GM19395 (cell line): ENCODE data around the gene AQP1.

Experiments used
- ATAC-seq: cut with Tn5 transposase; IDR thresholded peaks from one replicate; pipeline ENCODE4 v1.9.1; 2021; ENCODE audit warnings: mild to moderate bottlenecking, moderate library complexity; ENCODE audit not compliant: unreplicated experiment

Gene AQP1

DNA sequence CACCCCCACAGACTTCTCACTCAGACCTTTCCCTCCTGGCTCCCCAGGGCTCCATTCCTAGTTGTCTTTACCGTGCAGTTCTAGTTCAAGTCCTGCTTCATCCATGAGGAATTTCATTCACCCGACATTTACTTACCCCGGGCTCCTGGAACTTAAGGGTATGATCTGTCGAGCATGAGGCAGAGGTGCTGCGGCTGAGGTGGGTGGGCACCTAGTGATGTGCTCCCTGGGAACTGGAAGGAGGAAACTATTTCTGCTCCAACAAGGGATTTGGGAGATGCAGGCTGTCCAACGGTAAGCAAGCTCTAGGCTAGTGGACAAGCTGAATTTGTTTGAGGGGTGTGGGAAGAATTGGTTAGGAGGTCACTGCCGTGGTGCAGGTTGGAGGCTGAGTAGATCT is 30.2 kb upstream of the AQP1 start:
- ATAC-seq = no peak

DNA sequence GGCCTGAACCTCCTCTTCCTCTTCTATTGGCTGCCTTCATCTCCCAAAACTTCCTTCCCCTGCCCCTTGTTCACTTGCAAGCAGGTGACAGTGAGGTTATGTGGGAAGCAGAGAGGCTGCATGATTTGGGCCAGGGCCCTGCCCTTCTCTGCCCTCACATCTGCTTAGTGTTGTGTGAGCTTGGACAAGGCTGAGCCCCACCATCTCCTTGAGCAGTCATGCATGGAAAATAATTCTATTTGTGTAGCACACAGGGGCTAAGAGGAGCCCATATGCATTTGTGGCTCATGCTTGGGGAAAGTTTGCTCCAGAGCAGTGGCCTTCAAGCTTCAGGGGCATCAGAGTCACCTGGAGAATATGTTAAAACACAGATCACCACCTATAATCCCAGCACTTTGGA is 26.8 kb upstream of the AQP1 start:
- no peak for ATAC-seq

DNA sequence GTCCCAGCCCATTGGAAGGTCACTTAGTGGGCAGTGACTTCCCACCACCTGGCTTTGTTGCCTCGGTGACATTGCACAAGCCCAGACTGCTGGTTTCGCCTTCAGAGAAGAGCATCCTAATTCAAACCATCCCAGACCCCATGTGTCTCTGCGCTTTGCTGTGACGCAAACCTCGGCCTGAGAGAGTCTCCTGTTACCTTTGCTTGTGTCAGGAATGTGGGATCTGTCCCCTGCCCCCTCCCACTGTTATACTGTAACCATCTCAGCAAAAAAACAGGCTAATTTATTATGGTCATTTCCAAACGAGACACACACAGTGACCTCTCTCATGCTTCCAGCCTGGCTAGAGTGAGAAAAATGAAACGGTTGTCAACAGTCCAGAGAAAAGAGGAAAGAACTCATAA is 25.0 kb upstream of the AQP1 start:
- no peak for ATAC-seq

DNA sequence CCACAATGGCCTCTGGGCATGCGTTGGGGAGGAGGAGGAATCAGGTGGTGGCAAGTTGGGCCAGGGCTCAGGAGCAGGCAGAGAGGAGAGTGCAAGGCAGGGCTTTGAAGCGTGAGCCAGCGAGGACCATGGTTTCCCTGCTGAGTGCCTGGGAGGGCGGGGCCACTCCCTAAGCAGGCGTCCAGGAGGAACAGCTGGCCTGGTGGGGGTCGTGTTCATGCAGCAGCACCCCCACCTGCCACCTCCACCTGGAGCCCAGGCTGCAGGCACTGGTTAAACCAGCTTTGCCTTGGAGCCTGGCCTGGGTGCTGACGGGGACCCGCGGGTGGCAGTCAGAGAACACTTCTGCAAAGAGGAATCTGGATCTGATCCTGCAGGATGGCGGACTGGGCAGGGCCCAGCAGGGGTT is 24.2 kb upstream of the AQP1 start:
- no peak for ATAC-seq

DNA sequence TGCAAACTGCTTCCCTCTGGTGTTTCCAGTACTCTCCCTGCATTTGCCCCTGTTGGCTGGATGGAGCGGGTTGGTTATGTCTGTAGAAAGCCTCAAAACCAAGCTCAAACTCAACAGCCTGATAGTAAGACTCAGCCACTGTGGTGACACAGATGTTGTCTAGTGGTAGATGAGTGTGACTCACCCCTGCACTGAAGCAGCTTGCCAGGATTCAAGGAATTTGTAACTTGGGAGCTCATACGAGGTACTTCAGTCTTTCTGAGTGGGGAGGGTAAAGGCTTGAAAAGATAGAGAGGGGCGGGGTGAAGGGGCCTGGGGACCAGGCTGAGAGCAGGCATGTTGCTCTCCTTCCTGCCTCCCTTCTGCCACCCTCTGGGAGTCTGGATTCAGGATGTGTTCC is 22.9 kb upstream of the AQP1 start:
- ATAC-seq = no peak

DNA sequence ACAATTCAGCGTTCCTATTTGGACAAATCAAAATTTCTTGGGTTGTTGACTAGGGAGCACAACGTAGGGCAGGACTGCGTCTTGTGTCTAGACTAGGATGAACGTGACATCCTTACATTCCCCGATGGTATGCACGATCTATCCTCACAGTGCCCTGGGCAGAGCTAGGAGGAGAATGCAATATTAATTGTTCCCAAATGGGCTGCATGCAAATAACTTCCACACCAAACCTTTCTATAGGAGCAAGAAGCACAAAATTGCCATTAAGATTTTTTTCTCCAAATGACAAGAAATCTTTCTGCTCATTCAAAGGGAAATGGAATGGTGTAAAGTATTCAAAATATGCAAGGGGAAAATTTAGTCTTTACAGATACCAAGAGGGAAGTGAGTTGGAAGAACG is 21.4 kb upstream of the AQP1 start:
- no peak for ATAC-seq

DNA sequence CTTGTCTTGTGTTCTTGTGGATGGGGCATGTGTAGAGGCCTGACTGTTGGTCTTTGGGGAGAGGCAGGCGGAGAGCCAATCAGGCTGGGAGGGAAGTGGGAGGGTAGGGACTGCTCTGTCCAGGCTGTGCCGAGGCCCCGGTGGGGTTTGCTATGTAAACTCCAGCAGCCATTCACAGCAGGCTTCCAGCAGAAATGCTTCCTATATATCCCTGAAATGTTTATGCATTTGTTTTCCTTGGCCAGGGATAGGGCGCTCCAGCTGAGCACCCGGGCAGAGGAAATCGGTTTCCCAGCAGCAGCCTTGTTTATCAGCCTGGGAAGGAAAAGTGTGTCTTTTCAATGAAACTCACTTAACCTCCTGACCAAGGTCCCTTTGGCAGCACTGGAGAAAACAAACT is 18.3 kb upstream of the AQP1 start:
- ATAC-seq = no peak

DNA sequence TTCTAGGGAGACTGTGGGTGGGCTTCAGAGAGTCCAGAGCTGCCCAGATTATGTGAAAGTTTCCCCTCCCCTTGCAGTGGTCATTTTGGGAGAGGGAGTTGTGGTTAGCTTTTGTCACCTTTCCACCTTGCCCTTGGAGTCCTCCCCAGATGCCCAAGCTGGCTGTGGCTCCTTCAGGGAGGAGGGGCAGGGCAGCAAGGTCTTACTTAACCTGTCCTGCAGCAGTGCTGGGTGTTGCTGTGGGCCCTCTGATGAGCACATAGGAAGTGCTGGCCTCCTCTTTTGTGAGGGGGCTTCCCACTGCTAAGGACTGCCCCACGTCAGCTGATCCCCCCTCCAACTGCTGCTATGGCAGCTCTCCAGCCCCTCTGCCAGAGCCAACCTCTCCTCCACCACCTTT is 17.6 kb upstream of the AQP1 start:
- no peak for ATAC-seq

DNA sequence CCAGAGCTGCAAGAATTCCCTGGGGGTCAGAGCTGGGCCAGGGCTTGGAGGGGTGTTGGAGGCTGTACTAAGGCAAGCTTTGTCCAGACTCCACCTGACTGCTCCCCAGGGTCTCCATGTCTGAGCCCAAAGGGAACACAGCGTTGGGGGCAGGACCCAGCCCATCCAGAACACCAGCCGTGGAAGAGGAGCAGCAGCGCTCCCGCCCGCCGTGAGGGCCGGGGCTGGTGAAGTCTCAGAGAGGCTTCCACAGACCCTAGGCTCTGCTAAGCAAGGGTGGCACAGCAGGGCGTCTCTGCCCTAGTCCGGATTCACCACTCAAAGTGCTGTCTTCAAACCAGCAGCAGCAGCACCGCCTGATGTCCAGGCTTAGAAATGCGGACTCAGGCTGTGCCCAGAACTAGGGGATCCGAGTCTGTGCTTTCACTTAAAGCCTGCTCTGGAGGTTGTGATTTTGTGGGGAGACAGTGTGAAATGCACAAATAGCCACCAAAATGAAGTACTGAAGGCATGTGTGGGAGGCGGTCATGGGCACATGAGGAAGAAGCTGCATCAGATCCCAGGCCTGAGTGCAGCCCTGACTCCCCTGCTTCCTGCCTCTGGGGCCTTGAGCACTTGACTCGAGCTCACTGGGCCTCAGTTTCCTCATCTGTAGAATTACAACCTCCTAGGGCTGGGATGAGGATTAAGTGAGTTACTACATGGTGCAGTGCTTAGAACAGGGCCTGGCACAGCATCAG is 16.6 kb upstream of the AQP1 start:
- no peak for ATAC-seq

DNA sequence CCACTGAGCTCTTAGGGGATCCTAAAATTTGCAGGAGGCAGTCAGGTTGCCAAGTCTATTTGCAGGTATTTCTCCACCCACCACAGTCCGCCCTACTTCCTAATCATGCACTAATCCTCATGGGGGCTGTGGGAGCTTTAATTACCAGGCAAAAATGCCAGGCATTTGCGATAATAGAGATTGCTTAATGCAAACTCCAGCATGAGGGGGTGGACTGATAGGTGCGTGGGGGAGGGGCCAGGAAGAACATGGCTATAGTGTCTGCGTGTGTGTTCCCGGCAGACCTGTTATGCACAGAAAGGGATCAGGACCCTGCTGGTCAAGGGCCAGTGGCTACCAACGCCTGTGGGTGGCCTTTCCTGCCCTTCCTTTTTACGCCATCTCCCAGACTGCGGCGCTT is 15.6 kb upstream of the AQP1 start:
- ATAC-seq = no peak

DNA sequence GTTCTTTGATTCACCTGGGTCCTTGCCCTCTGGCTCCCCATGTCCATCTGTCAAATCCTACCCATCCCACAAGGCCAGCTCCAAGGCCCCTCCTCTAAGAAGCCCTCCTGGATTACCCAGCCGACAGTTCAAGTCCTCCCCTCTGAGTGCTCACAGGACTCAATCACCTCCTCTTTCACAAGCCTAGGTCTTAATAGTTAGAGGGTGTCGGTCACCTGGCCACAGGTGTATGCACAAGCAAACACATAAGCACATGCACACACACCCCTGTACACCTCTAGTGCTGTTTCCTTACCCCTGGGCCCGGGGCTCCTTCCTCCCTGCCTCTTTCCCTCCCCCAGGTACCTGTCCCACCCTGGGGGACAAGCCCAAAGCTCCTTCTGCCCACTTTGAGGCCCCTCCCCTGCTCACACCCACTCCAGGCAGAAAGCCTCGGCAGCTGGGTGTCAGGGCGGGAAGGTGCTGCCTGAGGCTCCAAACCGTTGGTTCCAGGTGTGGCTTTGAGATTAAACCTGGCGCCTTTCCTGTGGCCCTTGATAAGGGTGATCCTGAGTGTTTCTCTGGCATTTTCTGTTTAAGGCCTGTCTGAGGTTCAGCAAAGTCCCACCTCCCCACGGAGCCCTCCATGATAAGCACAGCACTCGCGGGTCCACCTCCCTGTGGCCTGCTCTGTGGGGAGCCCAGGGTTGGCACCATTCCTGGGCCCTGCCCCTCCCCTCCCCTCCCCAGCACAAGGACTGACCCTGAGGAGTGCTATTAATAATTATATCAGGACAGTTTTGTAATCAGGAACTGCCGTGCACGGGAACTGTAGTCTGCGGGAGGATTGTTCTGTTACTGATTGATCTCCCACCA is 14.6 kb upstream of the AQP1 start:
- no peak for ATAC-seq

DNA sequence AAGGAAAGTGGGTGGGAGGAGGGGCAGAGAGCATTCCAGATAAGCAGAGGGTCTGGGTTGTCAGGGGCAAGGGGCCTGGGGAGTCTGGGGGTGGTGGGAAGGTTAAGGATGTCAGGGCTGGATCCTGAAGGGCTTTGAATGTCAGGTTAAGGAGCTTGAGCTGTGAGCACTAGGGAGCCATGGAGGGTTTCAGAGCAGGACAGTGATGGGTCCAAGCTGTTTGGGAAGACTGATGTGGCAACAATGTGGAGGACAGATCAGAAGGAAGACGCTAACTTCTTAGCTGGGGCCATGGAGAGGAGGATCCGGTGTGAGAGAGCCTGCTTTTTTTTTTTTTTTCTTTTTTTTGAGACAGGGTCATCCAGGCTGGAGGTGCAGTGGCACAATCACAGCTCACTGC is 13.9 kb upstream of the AQP1 start:
- no peak for ATAC-seq

DNA sequence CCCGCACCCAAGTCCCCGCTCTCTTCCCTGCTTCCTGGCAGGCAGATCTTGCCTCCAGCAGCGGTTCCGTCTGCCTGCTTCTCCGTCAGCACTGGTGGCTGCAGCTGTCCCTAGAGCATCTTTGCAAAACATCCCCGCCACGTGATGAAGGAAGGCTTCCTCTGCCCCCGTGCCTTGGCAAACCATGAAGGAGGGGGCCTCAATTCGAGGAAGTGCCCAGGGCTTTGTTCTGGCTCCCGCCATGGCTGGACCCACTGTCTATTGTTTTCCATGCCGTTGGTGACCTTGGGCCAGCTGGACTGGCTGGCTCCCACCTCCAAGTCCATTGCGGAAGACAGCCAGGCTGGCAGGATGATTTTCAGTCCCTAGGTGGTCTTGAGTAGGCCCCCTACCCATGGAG is 13.2 kb upstream of the AQP1 start:
- no peak for ATAC-seq

DNA sequence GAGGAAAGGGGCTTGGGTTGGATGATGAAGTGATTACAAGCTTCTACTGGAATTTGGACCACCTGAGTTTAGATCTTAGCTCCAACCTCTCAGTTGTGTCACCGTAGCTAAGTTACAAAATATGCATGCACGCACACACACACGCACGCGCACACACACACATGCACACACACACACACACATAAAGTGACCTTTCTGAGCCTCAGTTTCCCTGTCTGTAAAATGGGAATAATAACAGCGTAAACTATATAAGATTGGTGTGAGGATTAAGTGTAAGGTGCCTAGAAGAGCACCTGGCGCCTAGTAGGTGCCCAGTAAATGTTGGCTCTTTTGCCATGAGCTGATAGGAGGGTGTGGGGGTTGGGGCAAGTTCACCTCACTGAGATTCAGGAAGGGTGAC is 12.6 kb upstream of the AQP1 start:
- ATAC-seq = no peak

DNA sequence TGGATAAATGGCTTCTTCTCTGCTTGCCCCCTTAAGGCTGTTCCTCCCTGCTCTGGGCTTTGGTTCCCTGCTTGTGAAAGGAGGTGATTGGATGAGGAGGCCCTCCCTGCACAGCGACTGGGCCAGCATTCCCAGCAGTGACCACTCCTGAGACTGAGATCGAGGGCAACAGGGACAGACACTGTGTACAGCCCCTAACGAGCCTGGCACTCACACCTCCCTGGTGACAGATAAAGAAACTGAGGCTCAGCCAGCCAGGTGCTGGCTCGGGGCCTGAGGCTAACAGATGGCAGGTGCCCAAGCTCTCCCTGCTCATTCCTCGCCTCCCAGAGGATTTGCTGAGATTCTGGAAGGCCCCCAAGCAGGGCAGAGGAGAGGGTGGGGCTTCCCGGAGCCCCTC is 12.0 kb upstream of the AQP1 start:
- ATAC-seq = no peak

DNA sequence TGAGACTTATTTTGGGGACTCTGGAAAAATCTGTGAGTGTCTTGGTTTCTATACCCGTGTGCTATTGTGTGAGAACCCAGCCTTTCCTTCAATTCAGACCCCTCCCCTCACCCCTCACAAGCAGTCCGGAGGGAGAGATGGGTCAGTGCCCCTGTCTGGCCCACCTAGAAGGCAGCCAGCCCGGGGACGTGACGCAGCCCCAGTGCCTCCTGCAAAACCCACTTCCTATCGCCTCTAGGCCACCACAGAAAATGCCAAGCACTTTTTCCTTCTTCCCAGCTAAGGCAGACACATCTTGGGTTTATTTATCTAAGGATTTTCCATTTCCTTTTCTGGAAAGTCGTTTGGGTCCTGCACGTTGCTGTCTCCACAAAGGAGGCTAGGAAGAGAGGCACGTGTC is 11.6 kb upstream of the AQP1 start:
- ATAC-seq = no peak

DNA sequence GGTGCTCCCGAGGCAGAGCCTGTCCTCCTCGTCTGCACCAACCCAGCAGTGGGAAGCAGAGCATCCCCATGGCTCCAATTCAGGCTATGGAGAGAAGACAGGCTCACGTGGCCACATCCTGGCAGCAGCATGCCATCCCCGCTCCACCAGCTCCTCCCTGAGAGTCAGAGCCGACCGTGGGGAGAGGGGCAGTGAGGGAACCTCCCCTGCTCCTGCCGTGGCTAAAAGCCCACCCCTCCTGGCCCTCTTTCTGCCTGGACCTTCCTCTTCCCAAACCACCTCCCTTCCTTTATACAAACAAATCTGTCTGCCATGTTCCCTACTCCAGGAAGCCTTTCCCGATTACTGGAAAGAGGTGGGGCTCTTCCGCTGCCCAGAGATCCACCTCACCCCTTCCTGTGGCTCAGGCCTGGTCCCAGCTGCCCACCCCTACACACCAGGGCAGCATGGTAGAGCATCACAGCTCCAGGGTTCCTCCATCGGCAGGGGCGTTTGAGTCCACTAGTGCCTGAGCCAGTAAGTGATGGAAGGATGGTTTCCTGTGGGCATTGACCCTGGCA is 10.8 kb upstream of the AQP1 start:
- ATAC-seq = no peak

DNA sequence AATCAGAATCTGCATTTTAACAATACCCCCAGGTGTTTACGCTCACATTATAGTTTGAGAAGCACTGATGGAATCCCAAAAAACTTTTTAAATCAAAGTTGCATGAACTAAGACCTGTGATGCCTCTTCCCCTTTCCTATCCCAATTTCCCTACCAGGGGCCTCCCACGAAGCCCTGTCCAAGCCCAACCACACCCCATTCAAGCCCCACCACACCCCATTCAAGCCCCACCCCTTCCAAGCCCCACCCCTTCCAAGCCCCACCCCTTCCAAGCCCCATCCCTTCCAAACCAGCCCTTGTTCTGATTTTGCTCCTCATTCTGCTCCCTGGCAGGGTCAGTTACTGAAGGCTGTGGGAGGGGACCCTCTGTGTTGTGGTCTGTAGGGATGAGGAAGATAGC is 9.8 kb upstream of the AQP1 start:
- ATAC-seq = no peak

DNA sequence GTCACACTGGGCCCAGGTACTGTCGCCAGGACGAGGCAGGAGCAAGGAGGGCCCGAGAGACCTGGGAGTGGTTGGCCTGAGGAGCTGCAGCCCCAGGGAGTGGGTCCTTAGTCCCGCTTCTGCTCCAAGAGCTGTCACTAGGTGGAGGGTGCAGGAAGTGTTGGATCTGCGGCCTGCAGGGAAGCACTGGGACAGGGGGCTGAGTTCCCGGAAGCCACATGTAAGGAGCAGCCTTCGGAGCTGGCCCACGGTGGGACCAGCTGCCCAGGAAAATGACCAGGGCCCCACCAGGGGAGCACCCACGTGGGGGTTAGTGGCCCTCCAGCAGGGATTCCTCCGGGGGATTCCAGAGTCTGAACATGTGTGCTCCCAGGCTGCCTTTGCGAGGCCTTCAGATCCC is 9.2 kb upstream of the AQP1 start:
- no peak for ATAC-seq

DNA sequence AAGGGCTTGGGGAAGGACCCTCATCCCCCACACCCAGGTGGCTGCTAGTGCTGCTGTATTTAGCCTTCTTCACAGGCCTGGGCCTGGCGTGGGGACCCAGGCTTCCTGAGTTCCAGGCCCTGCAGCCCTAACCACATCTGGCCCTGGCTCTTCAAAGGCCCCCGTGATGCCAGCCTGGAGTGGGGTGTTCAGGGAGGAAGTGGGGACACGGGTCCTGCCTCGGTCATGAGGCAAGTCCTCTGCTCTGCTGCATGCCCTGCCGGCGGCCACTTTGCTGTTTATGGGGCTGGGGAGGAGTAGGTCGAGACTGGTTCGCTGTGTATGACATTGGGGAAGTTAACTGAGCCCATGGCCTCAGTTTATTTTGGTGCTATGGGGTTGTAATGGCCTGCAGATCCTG is 8.5 kb upstream of the AQP1 start:
- no peak for ATAC-seq

DNA sequence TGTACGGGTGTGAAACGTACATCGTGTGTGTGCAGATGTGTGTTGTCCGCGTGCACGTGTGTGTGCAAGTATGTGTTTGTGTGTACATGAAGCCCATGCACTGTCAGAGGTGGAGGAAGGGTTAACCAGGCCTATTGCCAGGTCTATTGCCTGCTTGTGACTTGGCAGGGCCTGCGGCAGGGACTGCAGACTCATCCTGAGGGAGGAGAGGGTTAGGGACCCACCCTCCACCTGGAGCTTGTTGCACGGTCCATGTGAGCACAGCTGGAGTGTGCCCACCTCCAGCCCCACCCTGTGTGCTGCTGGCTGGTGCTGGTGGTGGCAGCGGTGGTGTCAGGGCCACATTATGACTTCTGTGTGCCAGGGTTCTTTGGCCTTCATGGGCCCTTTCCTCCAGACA is 7.1 kb upstream of the AQP1 start:
- no peak for ATAC-seq
